A673 (cell line): ENCODE results near the gene SORCS3.

Source experiments
- EZH2 ChIP-seq: fragments of 200-600 bp; sonication (generic); IDR thresholded peaks from 2 replicates; pipeline ENCODE4 v1.6.1; 2017; ENCODE audit warnings: borderline replicate concordance, low read depth, mild to moderate bottlenecking, mixed read lengths, antibody characterized with exemption, low read length; ENCODE audit not compliant: poor library complexity, severe bottlenecking
- TF ChIP-seq, protein P1 (sequence below): fragments of 300-800, 200-600 bp; sonication (generic); conservative IDR thresholded peaks from 2 replicates; pipeline ENCODE4 v1.5.1; 2017; ENCODE audit warnings: low read depth, mild to moderate bottlenecking, antibody characterized with exemption, low read length, moderate library complexity, mixed read lengths

DNA sequence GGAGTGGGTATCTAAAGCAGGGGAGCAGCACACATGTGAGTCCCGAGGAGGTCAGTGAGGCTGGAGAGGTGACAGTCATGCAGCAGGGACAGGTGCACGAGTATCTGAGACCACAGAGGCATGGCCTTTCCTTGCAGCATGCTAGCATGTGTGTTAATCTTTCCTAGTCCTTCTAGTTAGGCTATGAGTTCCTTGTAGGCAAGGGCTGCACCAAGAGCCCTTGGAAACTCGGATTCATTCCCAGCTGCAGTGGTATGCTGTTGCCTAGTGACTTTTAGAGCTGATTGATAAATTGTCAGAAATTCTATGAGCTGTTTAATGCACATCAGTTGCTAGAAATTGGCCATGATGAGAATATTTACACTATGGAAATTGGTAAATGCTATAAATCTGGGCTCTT, 132.0 kb downstream of the SORCS3 start:
- TF ChIP-seq, protein P1, sequence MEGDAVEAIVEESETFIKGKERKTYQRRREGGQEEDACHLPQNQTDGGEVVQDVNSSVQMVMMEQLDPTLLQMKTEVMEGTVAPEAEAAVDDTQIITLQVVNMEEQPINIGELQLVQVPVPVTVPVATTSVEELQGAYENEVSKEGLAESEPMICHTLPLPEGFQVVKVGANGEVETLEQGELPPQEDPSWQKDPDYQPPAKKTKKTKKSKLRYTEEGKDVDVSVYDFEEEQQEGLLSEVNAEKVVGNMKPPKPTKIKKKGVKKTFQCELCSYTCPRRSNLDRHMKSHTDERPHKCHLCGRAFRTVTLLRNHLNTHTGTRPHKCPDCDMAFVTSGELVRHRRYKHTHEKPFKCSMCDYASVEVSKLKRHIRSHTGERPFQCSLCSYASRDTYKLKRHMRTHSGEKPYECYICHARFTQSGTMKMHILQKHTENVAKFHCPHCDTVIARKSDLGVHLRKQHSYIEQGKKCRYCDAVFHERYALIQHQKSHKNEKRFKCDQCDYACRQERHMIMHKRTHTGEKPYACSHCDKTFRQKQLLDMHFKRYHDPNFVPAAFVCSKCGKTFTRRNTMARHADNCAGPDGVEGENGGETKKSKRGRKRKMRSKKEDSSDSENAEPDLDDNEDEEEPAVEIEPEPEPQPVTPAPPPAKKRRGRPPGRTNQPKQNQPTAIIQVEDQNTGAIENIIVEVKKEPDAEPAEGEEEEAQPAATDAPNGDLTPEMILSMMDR, result no peak
- no peak for TF ChIP-seq EZH2
